ENCODE data around the gene PFDN1. TPM values are rescaled to one million over a fixed set of nuclear protein-coding genes. Genes with fewer than 3 reads are reported as not detected.

The PFDN1 gene
- total and polyA plus RNA-seq, 9 of the 15 experiments (the other 6 are each of a cell fraction or from before 2014, with no cell fraction given), result 45.5 to 215 (median 78.0) TPM

GRCh38 chr5:140324041-140324600 is 21.2 kb upstream of the PFDN1 start (continued):
- TF ChIP-seq JUND (IDR thresholded peaks at IDR 0.05; ENCODE audit: borderline replicate concordance, low read depth, low read length) (no peak), JUND (tag; IDR thresholded peaks at IDR 0.05; ENCODE audit: borderline replicate concordance, low read depth, low read length) (no peak), ZNF217 (CRISPR knock-in tag; IDR thresholded peaks at IDR 0.05) (no peak), JUN (IDR thresholded peaks at IDR 0.05; ENCODE audit: borderline replicate concordance, low read depth, low read length) (no peak), JUN (CRISPR knock-in tag; IDR thresholded peaks at IDR 0.05; ENCODE audit: borderline replicate concordance) (no peak), ZNF707 (CRISPR knock-in tag; conservative IDR thresholded peaks at IDR 0.05) (no peak), MEF2A (IDR thresholded peaks at IDR 0.05; ENCODE audit: control insufficient read depth, low read depth, low read length) (no peak), ID3 (CRISPR knock-in tag; IDR thresholded peaks at IDR 0.05) (no peak), ID3 (tag; IDR thresholded peaks at IDR 0.05) (no peak)

Measured in K562 (cell line).